ENCODE results near the gene PLAA. TPM values are rescaled to one million over a fixed set of nuclear protein-coding genes. Genes with fewer than 3 reads are reported as not detected.

Gene PLAA
- total and polyA plus RNA-seq, 2 donors from 2014 or later = 12.0 to 26.9 TPM

DNA sequence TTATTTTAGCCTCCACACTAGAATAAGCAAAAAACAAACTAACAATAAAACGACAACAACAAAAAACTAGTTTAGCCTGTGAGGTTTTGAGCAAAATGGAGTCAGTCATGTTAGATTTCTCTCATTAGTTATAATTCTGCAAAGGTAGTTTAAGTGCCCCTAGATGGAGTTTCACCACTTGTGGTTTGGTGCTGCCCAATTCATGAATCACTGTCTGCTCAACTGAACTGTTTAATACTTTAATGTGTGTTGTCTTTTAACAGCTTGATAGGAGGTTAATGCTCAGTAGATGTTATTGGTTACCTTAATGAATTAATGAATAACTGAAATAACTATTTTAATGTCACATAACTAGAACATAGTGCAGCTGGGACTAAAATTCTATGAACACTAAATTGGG is 3.5 kb upstream of the PLAA start:
- DNase-seq (no peak), FAIRE-seq (no peak)

DNA sequence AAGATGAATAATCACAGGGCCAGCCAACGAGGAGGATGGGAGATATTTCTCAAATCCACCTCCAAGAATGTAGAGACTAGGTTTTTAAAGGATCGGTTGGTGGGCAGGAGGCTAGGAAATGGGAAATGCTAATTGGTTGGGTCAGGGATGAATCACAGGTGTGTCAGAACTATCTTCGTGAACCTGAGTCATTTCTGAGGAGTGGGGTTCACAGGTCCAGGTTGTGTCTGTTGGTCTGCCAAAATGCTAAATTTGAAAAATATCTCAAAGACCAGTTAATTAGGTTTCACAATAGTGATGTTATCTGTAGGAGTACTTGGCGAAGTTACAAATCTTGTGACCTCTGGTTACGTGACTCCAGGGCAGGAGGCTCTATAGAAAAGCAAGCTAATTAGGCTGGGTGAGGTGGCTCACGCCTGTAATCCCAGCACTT is 2.6 kb upstream of the PLAA start:
- TF ChIP-seq, protein P1, sequence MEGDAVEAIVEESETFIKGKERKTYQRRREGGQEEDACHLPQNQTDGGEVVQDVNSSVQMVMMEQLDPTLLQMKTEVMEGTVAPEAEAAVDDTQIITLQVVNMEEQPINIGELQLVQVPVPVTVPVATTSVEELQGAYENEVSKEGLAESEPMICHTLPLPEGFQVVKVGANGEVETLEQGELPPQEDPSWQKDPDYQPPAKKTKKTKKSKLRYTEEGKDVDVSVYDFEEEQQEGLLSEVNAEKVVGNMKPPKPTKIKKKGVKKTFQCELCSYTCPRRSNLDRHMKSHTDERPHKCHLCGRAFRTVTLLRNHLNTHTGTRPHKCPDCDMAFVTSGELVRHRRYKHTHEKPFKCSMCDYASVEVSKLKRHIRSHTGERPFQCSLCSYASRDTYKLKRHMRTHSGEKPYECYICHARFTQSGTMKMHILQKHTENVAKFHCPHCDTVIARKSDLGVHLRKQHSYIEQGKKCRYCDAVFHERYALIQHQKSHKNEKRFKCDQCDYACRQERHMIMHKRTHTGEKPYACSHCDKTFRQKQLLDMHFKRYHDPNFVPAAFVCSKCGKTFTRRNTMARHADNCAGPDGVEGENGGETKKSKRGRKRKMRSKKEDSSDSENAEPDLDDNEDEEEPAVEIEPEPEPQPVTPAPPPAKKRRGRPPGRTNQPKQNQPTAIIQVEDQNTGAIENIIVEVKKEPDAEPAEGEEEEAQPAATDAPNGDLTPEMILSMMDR (IDR thresholded peaks at IDR 0.05; ENCODE audit: borderline replicate concordance, extremely low read depth, insufficient read depth) = no peak
- Histone ChIP-seq H3K9me3 (ENCODE audit: control insufficient read depth in 2 of 3, insufficient read depth in 1 of 3, low read length in 3 of 3) (no peaks in the 10 kb centered on the region), H3K4me3 (ENCODE audit: low read length in 3 of 3) (no peak overlapping the region), H3K4me1 (ENCODE audit: control insufficient read depth in 2 of 3, insufficient read depth in 2 of 3, low read depth in 1 of 3, low read length in 3 of 3) (peaks cover 0 to 3% (median 0%) of the 10 kb centered on the region in 3 donors), H3K9ac (ENCODE audit: low read length in 3 of 3) (no peak overlapping the region), H3K36me3 (ENCODE audit: control insufficient read depth in 2 of 3, insufficient read depth in 3 of 3, low read length in 3 of 3) (no peaks in the 10 kb centered on the region), H3K27me3 (ENCODE audit: control insufficient read depth, insufficient read depth, low read length) (no peaks in the 10 kb centered on the region), H3K27ac (ENCODE audit: low read depth in 2 of 2, low read length in 2 of 2) (no peak overlapping the region)
- intact Hi-C loops (cut with DNase I) = no loop called here
- FAIRE-seq (no peak), DNase-seq (no peak)

More for the DNA sequence above, 3.5 kb upstream of the PLAA start:
- H3K9me3 ChIP-seq (ENCODE audit: control insufficient read depth in 2 of 3, insufficient read depth in 1 of 3, low read length in 3 of 3) = no peaks in the 10 kb centered on the region
- no peak overlapping the region for H3K4me3 ChIP-seq (ENCODE audit: low read length in 3 of 3)
- no peak overlapping the region for H3K9ac ChIP-seq (ENCODE audit: low read length in 3 of 3)
- no peaks in the 10 kb centered on the region for H3K36me3 ChIP-seq (ENCODE audit: control insufficient read depth in 2 of 3, insufficient read depth in 3 of 3, low read length in 3 of 3)
- intact Hi-C loops (cut with DNase I) = no loop called here
- H3K27me3 ChIP-seq (ENCODE audit: control insufficient read depth, insufficient read depth, low read length) = no peaks in the 10 kb centered on the region
- TF ChIP-seq, protein P1 (IDR thresholded peaks at IDR 0.05; ENCODE audit: borderline replicate concordance, extremely low read depth, insufficient read depth) = no peak
- H3K4me1 ChIP-seq (ENCODE audit: control insufficient read depth in 2 of 3, insufficient read depth in 2 of 3, low read depth in 1 of 3, low read length in 3 of 3) = peaks cover 0 to 6% (median 0%) of the 10 kb centered on the region in 3 donors
- H3K27ac ChIP-seq (ENCODE audit: low read depth in 2 of 2, low read length in 2 of 2) = no peak overlapping the region

DNA sequence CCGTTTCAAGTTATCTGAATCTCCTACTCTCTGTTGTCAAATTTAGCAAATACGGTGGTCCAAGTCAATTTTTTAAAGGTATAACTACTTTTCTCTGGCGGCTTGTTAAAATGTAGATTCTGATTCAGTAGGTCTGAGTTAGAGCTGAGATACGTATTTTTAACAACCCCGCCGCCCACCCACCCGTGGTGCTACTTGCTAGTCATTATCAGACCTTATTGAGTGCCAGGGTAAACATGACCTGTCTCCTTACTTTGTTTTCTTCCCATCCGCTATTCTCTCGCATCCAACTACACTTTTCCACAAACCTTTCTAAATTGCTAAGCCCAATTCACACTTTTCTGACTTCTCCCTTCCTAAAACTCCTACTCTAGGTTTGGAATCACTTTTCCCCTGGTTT is 694 bp upstream of the PLAA start:
- Histone ChIP-seq H3K36me3 (ENCODE audit: control insufficient read depth in 2 of 3, insufficient read depth in 3 of 3, low read length in 3 of 3) (no peaks in the 10 kb centered on the region), H3K27ac (ENCODE audit: low read depth in 2 of 2, low read length in 2 of 2) (peak overlapping the region in 1 of 2 donors; percentile 99), H3K9me3 (ENCODE audit: control insufficient read depth in 2 of 3, insufficient read depth in 1 of 3, low read length in 3 of 3) (no peaks in the 10 kb centered on the region), H3K27me3 (ENCODE audit: control insufficient read depth, insufficient read depth, low read length) (no peaks in the 10 kb centered on the region), H3K9ac (ENCODE audit: low read length in 3 of 3) (peak overlapping the region; percentile 86 to 92 (median 86)), H3K4me3 (ENCODE audit: low read length in 3 of 3) (peak overlapping the region; percentile 95 to 98 (median 96)), H3K4me1 (ENCODE audit: control insufficient read depth in 2 of 3, insufficient read depth in 2 of 3, low read depth in 1 of 3, low read length in 3 of 3) (peaks cover 0 to 3% (median 0%) of the 10 kb centered on the region in 3 donors)
- FAIRE-seq = no peak
- intact Hi-C loops (cut with DNase I) = no loop called here
- TF ChIP-seq, protein P1 (IDR thresholded peaks at IDR 0.05; ENCODE audit: borderline replicate concordance, extremely low read depth, insufficient read depth) = no peak
- peak in 1 of 5 donors; percentile 22 for DNase-seq

DNA sequence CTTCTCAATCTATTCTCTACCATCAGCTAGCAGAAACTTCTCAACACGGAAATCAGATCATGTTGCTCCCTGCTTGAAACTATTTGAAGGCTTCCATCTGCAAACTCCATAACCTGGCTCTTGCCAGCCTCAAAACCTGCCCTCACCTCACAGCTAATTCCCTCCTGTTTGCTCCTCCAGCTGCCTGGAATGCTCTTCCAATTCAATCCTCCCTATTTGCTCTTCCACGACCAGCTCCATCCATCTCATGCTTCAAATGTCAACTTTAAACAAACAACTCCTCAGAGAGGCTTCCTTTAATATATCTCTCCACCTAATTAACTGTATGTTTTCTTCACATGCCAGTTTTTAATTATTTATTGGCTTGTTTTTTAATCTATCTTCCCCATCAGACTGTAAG is 1.5 kb downstream of the PLAA start:
- Histone ChIP-seq H3K4me3 (ENCODE audit: low read length in 3 of 3) (peak overlapping the region; percentile 95 to 98 (median 96)), H3K27me3 (ENCODE audit: control insufficient read depth, insufficient read depth, low read length) (no peaks in the 10 kb centered on the region), H3K27ac (ENCODE audit: low read depth in 2 of 2, low read length in 2 of 2) (no peak overlapping the region), H3K4me1 (ENCODE audit: control insufficient read depth in 2 of 3, insufficient read depth in 2 of 3, low read depth in 1 of 3, low read length in 3 of 3) (peaks cover 0 to 3% (median 0%) of the 10 kb centered on the region in 3 donors), H3K36me3 (ENCODE audit: control insufficient read depth in 2 of 3, insufficient read depth in 3 of 3, low read length in 3 of 3) (no peaks in the 10 kb centered on the region), H3K9ac (ENCODE audit: low read length in 3 of 3) (peak overlapping the region in 1 of 3 donors; percentile 86), H3K9me3 (ENCODE audit: control insufficient read depth in 2 of 3, insufficient read depth in 1 of 3, low read length in 3 of 3) (no peaks in the 10 kb centered on the region)
- FAIRE-seq (no peak), DNase-seq (peak in 1 of 5 donors; percentile 30)
- TF ChIP-seq, protein P1 (IDR thresholded peaks at IDR 0.05; ENCODE audit: borderline replicate concordance, extremely low read depth, insufficient read depth) = no peak
- intact Hi-C loops (cut with DNase I) = no loop called here
